Glutamatergic neuron (in vitro differentiated cells): ENCODE data around the gene SORCS1. TPM values are rescaled to one million over a fixed set of nuclear protein-coding genes. Genes with fewer than 3 reads are reported as not detected.

Source experiments
- DNase-seq: peaks from one replicate; pipeline ENCODE4 v3.0.0; 2022
- H3K27ac Mint-ChIP-seq: one replicate; pipeline ENCODE4 v1.8.0; 2020; ENCODE audit warnings: mild to moderate bottlenecking, mixed read lengths, inconsistent platforms; ENCODE audit not compliant: unreplicated experiment
- H3K27me3 Mint-ChIP-seq: one replicate; pipeline ENCODE4 v1.8.0; 2020; ENCODE audit warnings: mild to moderate bottlenecking, moderate library complexity, mixed read lengths, inconsistent platforms; ENCODE audit not compliant: unreplicated experiment
- H3K36me3 Mint-ChIP-seq: one replicate; pipeline ENCODE4 v1.8.0; 2020; ENCODE audit warnings: mild to moderate bottlenecking, mixed read lengths, inconsistent platforms; ENCODE audit not compliant: unreplicated experiment
- H3K4me1 Mint-ChIP-seq: one replicate; pipeline ENCODE4 v1.8.0; 2020; ENCODE audit warnings: mild to moderate bottlenecking, low read depth, mixed read lengths, inconsistent platforms; ENCODE audit not compliant: unreplicated experiment
- H3K4me3 Mint-ChIP-seq: one replicate; pipeline ENCODE4 v1.8.0; 2020; ENCODE audit warnings: mild to moderate bottlenecking, mixed read lengths, inconsistent platforms; ENCODE audit not compliant: unreplicated experiment
- H3K9me3 Mint-ChIP-seq: one replicate; pipeline ENCODE4 v1.8.0; 2020; ENCODE audit warnings: mild to moderate bottlenecking, moderate library complexity, mixed read lengths, inconsistent platforms; ENCODE audit not compliant: unreplicated experiment
- total RNA-seq: library from RNA; stranded (reverse); fragmentation: NEBNext Ultra II Directional; extraction: Animal tissue kit (Norgen Biotek cat#: 25700); gene quantifications from one replicate; pipeline ENCODE4 v1.2.1, GENCODE V29; 2021; ENCODE audit not compliant: unreplicated experiment
- TF ChIP-seq, protein P1 (sequence below): fragments of 200-600 bp; sonication (generic); IDR thresholded peaks from one replicate; pipeline ENCODE4 v1.5.0; 2021; ENCODE audit not compliant: partially characterized antibody, unreplicated experiment

SORCS1 gene
- total RNA-seq, 1 donor from 2014 or later = 3.3 TPM

DNA sequence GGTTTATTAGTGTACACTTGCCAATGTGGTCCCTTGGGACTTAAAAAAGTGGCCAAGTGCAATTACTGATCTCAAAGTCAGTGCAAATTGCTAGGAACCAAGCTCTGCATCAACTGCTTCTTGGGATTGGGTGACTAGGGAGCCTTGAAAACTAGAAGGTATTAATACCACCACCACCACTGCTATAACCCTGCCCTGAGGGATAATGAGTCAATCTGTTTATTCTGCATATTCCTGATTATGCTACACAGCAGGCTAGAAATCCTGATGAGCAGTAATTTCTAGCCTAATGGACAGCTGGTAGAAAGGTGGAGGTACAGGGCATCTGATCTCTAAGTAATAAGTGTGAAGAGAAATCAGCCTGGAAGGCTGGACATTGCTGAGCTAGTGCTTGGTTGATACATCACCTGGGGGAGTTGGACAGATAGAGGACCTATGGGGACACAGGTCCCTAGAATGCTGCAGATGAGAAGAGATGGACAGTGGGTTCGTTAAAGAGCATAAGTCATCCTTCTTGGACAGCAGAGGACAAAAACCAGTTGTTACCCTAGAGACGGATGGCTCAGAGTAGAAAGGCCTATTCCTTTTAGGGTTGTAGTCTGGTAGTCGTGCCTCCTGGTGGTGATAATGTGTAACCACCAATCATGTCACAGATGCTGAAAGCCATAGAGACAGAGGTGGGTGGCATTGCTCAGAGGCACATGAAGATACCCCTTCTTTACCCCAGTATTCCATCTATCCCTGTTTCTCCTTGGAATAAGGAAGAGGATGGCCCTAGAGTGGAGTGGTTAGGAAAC, 554.8 kb downstream of the SORCS1 start:
- H3K4me3 Mint-ChIP-seq = no peak overlapping the region
- no peak overlapping the region for H3K27ac Mint-ChIP-seq
- H3K36me3 Mint-ChIP-seq = no peaks in the 10 kb centered on the region
- no peak for DNase-seq
- H3K9me3 Mint-ChIP-seq = peaks cover 2% of the 10 kb centered on the region
- TF ChIP-seq, protein P1, sequence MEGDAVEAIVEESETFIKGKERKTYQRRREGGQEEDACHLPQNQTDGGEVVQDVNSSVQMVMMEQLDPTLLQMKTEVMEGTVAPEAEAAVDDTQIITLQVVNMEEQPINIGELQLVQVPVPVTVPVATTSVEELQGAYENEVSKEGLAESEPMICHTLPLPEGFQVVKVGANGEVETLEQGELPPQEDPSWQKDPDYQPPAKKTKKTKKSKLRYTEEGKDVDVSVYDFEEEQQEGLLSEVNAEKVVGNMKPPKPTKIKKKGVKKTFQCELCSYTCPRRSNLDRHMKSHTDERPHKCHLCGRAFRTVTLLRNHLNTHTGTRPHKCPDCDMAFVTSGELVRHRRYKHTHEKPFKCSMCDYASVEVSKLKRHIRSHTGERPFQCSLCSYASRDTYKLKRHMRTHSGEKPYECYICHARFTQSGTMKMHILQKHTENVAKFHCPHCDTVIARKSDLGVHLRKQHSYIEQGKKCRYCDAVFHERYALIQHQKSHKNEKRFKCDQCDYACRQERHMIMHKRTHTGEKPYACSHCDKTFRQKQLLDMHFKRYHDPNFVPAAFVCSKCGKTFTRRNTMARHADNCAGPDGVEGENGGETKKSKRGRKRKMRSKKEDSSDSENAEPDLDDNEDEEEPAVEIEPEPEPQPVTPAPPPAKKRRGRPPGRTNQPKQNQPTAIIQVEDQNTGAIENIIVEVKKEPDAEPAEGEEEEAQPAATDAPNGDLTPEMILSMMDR = peak; percentile 56
- H3K27me3 Mint-ChIP-seq = no peaks in the 10 kb centered on the region
- no peaks in the 10 kb centered on the region for H3K4me1 Mint-ChIP-seq

DNA sequence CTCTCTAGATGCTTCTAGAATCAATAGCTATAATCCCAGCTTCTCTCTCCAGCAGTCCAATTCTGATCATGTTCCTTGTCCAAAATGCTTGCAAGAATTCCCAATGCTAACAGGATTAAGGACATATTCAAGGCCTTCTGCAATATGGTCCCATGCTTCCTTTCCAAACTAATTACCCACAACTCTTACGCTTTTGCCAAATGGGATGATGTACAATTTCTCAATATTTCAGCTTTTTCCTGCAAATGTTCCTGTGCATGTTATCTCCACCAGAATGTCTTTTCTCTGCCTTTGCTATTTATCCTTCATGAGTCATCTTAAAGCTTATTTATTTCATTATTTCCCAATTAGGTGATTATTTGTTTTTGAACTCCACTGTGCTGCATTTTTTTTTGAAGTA, 556.4 kb downstream of the SORCS1 start:
- peaks cover 2% of the 10 kb centered on the region for H3K9me3 Mint-ChIP-seq
- DNase-seq = no peak
- no peak overlapping the region for H3K4me3 Mint-ChIP-seq
- TF ChIP-seq, protein P1 = no peak
- no peak overlapping the region for H3K27ac Mint-ChIP-seq
- no peaks in the 10 kb centered on the region for H3K36me3 Mint-ChIP-seq
- H3K27me3 Mint-ChIP-seq = no peaks in the 10 kb centered on the region
- H3K4me1 Mint-ChIP-seq = no peaks in the 10 kb centered on the region

DNA sequence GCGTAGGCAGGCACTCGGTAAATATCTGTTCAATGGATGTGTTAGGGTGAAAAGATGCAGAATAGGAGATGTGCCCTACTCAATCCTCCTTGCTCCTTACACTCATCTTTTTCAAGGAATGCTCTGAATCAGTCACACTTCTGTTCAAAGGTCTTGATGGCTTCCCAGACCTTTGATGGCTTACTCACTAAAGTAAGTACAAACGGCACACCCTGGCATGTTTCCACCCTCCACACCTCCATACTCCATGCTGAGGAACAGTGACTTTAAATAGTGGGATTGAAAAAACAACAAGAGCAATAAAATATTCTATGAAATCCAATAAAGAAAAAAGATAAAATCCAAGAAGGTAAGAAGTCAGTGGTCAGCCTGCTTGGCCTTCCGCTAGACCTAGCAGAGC, 569.2 kb downstream of the SORCS1 start:
- Mint-ChIP-seq H3K27me3 (no peaks in the 10 kb centered on the region), H3K4me1 (peaks cover 3% of the 10 kb centered on the region), H3K9me3 (no peaks in the 10 kb centered on the region), H3K4me3 (no peak overlapping the region), H3K27ac (no peak overlapping the region), H3K36me3 (no peaks in the 10 kb centered on the region)
- DNase-seq = no peak
- TF ChIP-seq, protein P1 = no peak

DNA sequence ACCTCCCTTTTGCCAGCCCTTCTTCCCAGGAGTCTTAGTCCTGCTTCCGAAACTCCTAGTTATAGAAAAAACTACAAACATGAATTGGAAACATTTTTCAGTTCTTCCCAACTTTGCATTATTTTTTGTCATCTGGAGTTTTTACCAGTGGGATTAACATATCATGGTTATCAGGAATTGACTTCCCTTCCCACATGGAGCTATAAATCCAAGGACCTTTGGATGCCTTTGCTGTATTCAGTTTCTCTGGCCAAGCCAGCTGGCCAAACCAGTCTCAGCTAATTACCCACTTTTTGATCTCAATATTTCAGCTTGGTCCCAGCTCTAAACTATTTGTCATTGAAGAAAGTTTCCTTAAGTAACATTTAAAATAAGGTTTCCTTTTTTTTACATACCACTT, 570.6 kb downstream of the SORCS1 start:
- no peak overlapping the region for H3K4me3 Mint-ChIP-seq
- no peaks in the 10 kb centered on the region for H3K36me3 Mint-ChIP-seq
- no peak for DNase-seq
- H3K9me3 Mint-ChIP-seq = no peaks in the 10 kb centered on the region
- H3K27ac Mint-ChIP-seq = no peak overlapping the region
- H3K4me1 Mint-ChIP-seq = peaks cover 3% of the 10 kb centered on the region
- H3K27me3 Mint-ChIP-seq = no peaks in the 10 kb centered on the region
- TF ChIP-seq, protein P1 = no peak

DNA sequence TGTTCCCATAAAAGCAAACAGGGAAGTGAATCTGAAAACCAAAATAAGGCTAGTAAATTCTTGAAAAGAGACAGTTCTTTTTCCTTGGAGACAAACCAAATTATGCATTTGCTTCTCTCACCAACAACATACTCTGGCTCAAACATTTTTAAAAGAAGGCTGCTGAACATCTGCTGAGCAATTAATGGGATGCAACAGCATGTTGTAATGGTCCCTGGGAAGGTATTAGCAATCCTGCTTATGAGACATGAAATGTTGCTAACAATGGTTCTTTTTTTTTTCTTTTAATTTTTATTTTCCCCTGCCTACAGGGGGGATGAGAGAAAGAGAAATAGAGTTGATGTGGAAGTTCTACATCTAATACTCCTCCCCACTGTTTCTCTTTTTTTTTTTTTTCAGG, 572.1 kb downstream of the SORCS1 start:
- Mint-ChIP-seq H3K27ac (no peak overlapping the region), H3K4me1 (peaks cover 3% of the 10 kb centered on the region), H3K36me3 (no peaks in the 10 kb centered on the region), H3K27me3 (no peaks in the 10 kb centered on the region), H3K9me3 (no peaks in the 10 kb centered on the region), H3K4me3 (no peak overlapping the region)
- DNase-seq = no peak
- TF ChIP-seq, protein P1 = no peak
